Renal cortex interstitium (tissue), 11 donors: ENCODE measurements around the gene OSTN. TPM values are rescaled to one million over a fixed set of nuclear protein-coding genes. Genes with fewer than 3 reads are reported as not detected.

ENCODE experiments used
- DNase-seq, 11 donors: peaks; one replicate each; pipeline ENCODE4 v3.0.0-alpha.2; 2013; ENCODE audit warnings: low read depth in 9 of 11, low spot score in 4 of 11; ENCODE audit errors: extremely low read depth in 1 of 11
- polyA plus RNA-seq, 3 donors: library from polyadenylated mRNA; unstranded; fragments of 120-200 nt; gene quantifications; one replicate each; pipeline ENCODE4 v1.2.1, GENCODE V29; 2013; ENCODE audit not compliant: insufficient read length in 3 of 3

The OSTN gene
- polyA plus RNA-seq, 3 donors = 7.3 to 10.3 (median 8.5) TPM

DNA sequence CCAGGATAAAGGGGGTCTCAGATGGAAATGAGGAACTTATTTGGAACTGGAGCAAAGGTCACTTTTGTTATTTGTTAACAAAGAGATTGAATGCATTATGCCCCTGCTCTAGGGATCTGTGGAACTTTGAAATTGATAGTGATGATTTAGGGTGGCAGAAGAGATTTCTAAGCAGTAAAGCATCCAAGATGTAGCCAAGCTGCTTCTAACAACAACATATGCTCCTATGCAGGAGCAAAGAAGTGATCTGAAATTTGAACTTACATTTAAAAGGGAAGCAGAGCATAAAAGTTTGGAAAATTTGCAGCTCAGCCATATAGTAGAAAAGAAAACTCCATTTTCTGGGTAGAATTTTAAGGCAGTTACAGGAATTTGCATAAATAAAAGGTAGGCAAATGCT lies 99.8 kb downstream of the OSTN start:
- DNase-seq = no peak

DNA sequence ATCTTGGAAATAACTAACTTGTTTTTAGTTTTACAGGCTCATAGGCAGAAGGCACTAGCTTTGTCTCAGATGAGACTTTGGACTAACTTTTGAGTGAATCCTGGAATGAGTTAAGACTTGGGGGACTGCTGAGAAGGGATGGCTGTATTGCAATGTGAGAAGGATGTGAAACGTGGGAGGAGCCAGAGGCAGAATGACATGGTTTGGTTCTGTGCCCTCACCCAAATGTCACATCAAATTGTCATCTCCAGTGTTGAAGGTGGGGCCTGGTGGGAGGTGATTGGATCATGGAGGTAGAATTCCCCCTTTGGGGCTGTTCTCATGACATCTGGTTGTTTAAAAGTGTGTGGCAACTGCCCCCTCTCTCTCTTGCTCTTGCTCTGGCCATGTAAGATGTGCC lies 101.4 kb downstream of the OSTN start:
- no peak for DNase-seq

DNA sequence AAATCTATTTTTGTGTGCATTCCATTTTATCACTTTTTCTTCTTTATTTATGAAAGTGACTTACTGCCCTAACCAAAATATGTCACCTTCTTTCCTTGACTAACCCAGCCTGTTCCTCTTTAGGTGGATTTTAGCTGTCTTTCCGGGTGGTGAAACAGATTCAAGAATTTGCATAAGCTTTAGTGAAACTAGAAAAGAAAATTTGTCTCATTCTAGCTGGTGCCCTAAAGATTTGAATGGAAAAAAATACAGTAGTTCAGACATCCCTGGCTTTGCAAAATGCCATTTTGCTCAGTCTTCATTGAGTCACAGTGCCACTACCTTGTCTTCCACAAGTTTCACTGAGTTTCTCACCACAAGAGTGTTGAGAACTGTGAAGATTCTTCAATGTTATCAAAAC lies 102.0 kb downstream of the OSTN start:
- no peak for DNase-seq

DNA sequence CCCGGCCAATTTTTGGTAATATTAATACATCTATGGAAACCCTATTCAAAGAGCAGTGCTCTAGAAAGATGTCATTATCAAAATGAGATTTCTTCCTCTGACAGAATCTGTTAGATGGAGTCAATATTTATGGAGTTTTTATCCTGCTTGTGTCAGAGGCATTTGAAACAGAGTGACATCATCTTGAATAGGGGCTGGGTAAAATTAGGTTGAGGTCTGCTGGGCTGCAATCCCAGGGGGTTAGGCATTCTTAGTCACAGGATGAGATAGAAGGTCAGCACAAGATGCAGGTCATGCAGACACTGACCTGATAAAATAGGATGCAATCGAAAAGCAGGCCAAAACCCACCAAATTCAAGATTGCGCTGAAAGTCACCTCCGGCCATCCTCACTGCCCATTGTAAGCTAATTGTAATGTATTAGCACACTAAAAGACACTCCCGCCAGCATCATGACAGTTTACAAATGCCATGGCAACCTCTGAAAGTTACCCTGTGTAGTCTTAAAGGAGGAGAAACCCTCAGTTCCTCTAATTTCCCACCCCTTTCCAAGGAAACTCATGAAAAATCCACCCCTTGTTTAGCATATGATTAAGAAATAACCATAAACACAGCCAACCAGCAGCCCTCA lies 102.9 kb downstream of the OSTN start:
- DNase-seq = no peak

DNA sequence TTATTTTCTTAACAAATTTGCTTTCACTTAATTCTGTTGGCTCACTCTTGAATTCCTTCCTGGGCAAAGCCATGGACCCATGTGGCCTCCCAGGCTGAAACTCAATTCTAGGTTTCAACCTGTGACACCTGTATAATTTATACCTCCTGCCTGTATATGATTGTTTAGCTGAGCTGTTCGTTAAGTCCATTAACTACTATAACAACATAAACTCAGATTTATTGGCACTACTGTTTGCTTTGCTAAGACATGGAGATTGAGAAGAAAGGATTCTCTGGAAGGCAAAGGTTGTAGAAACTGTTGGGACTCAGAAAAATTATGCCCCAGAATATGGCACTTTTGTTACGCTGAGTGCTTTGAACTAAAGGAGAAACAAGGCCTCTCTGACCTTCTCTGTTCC lies 103.4 kb downstream of the OSTN start:
- DNase-seq = no peak

DNA sequence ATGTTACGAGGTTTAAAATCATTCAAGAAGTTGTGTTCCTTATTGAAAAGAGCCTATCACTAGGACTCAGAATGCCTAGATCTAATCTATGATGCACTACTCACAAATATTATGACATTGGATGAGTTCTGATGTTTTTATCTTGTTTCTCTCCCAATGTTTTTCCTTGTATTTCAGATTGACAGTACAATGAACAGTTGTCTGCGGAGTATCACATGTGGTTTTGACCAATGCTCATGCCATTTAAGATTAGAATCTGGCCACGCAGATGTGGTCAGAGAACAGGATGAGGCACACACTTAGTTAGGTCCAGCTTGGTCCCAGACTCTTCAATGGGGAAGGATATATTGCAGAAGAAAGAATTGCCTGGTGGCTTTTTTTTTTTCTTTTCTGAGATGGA lies 104.6 kb downstream of the OSTN start:
- no peak for DNase-seq

DNA sequence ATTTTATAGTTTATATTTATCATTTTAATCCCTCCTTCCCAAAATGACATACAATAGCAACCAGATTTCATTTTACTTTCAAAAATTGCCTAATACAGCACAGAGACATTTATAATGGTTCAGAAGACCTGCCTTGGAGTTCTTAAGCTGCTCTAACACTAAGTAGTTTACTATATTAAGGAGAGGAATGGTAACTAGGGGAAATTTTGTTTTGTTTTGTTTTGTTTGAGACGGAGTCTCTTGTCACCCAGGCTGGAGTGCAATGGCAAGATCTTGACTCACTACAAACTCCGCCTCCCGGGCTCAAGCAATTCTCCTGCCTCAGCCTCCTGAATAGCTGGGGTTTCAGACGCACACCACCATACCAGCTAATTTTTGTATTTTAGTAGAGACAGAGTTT lies 107.4 kb downstream of the OSTN start:
- DNase-seq = no peak

DNA sequence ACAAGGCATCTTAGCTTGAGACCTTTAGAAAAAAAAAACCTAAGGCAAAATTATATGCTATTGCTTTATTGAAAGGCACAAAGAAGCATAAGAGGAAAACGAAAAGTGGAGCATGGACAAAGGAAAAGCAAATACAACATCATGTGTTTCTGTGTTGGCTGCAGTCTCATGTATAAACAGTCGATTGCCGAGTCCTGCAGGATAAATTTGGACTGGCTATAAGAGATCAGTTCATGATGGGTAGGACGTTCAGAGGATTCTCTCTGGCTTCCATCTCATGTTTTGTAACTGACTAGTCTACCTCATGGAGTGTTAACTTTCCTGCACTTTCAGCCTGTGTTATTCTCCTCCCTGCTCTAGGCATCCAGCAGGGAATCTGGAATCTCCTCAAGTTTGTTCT lies 108.3 kb downstream of the OSTN start:
- no peak for DNase-seq

DNA sequence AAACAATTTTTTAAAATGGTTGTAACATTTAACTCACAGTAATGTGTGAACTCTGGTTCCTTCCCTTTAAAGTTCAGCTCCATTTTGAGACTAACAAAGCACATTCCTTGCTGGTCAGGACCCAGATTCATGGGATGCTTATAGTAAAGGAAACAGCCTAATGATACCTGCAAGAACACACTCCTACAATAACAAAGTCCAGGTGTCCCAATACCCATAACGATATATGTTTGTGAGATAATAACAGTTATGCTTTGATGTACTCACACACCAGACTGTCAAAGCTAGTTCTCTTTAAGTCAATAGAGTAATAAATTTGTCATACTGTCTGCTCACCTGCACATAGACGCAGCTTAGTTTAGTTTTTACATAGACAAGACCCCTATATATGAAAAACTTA lies 114.3 kb downstream of the OSTN start:
- DNase-seq = no peak

DNA sequence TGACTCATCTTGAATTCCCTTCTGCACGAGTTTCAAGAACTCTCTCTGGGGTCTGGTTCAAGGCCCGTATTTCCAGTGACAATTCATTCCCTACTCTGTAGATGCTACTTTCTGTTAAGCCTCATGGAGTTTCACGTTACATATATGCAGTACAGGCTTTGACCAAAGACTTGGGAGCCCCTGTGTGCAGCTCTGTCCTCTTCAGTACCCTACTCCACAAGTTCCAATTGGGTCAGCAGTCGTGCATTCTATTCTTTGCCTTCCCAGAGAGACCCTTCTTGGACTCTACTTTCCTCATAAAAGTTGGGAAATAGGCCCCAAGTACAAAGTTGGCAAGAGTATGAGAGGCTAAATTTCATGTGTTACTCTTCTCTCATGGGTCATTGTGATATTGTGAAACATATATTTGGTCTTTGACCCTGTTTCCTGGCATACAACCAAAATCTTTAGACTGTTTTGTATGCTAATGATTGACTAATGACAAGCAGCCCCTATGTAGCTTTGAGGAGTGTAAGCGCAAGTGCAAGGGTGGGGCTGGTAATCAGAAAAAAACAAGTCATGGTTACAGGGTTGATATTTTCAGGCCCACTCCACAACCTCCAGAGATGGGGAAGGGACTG lies 115.2 kb downstream of the OSTN start:
- no peak for DNase-seq

Other genes starting within 250 kb of the OSTN start
- gene CCDC50, start 130.2 kb downstream of the OSTN start, polyA plus RNA-seq = 10 to 100 TPM; 61.5 to 81.9 (median 66.4) TPM
- under 1 TPM; 0.65 to 0.88 (median 0.70) TPM for gene UTS2B, start 131.3 kb downstream of the OSTN start, polyA plus RNA-seq